Measurements from ENCODE around the gene ZSWIM5.

DNA sequence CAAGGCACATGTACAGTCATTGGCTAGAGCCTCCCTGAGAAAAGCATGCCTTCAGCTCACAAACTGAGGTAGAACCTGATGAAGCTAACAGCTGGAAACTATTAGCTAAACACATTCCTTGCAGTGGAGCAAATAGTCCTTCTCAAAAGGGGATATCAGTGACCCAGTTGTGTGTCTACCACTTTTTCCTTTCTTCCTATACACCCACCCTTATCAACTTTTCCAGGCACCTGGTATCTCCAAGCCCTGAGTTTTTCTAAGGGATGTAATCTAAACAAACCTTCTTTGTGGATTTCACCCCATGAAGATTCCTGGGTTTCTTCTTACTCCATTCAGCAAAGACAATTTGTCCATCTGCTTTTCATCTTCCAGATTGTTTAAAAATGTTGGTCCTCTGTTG lies 10.5 kb upstream of the ZSWIM5 start:
- TF ChIP-seq AFF4 (CRISPR knock-in tag; IDR thresholded peaks at IDR 0.05; ENCODE audit: borderline replicate concordance) (no peak), KAT7 (CRISPR knock-in tag; IDR thresholded peaks at IDR 0.05; ENCODE audit: borderline replicate concordance) (no peak), CREB1 (CRISPR knock-in tag; IDR thresholded peaks at IDR 0.05) (no peak), JUN (CRISPR knock-in tag; IDR thresholded peaks at IDR 0.05) (no peak), USF1 (CRISPR knock-in tag; IDR thresholded peaks at IDR 0.05) (no peak), NFYB (CRISPR knock-in tag; conservative IDR thresholded peaks at IDR 0.05; ENCODE audit: low read depth) (no peak), ZNF281 (CRISPR knock-in tag; IDR thresholded peaks at IDR 0.05) (no peak)
- TF ChIP-seq, protein P1, sequence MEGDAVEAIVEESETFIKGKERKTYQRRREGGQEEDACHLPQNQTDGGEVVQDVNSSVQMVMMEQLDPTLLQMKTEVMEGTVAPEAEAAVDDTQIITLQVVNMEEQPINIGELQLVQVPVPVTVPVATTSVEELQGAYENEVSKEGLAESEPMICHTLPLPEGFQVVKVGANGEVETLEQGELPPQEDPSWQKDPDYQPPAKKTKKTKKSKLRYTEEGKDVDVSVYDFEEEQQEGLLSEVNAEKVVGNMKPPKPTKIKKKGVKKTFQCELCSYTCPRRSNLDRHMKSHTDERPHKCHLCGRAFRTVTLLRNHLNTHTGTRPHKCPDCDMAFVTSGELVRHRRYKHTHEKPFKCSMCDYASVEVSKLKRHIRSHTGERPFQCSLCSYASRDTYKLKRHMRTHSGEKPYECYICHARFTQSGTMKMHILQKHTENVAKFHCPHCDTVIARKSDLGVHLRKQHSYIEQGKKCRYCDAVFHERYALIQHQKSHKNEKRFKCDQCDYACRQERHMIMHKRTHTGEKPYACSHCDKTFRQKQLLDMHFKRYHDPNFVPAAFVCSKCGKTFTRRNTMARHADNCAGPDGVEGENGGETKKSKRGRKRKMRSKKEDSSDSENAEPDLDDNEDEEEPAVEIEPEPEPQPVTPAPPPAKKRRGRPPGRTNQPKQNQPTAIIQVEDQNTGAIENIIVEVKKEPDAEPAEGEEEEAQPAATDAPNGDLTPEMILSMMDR (IDR thresholded peaks at IDR 0.05), result no peak
- TF ChIP-seq, protein P2, sequence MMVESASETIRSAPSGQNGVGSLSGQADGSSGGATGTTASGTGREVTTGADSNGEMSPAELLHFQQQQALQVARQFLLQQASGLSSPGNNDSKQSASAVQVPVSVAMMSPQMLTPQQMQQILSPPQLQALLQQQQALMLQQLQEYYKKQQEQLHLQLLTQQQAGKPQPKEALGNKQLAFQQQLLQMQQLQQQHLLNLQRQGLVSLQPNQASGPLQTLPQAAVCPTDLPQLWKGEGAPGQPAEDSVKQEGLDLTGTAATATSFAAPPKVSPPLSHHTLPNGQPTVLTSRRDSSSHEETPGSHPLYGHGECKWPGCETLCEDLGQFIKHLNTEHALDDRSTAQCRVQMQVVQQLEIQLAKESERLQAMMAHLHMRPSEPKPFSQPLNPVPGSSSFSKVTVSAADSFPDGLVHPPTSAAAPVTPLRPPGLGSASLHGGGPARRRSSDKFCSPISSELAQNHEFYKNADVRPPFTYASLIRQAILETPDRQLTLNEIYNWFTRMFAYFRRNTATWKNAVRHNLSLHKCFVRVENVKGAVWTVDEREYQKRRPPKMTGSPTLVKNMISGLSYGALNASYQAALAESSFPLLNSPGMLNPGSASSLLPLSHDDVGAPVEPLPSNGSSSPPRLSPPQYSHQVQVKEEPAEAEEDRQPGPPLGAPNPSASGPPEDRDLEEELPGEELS (CRISPR knock-in tag; IDR thresholded peaks at IDR 0.05), result no peak
- TF ChIP-seq, protein P3, sequence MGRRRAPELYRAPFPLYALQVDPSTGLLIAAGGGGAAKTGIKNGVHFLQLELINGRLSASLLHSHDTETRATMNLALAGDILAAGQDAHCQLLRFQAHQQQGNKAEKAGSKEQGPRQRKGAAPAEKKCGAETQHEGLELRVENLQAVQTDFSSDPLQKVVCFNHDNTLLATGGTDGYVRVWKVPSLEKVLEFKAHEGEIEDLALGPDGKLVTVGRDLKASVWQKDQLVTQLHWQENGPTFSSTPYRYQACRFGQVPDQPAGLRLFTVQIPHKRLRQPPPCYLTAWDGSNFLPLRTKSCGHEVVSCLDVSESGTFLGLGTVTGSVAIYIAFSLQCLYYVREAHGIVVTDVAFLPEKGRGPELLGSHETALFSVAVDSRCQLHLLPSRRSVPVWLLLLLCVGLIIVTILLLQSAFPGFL (CRISPR knock-in tag; IDR thresholded peaks at IDR 0.05; ENCODE audit: borderline replicate concordance), result no peak
- TF ChIP-seq, protein P4, sequence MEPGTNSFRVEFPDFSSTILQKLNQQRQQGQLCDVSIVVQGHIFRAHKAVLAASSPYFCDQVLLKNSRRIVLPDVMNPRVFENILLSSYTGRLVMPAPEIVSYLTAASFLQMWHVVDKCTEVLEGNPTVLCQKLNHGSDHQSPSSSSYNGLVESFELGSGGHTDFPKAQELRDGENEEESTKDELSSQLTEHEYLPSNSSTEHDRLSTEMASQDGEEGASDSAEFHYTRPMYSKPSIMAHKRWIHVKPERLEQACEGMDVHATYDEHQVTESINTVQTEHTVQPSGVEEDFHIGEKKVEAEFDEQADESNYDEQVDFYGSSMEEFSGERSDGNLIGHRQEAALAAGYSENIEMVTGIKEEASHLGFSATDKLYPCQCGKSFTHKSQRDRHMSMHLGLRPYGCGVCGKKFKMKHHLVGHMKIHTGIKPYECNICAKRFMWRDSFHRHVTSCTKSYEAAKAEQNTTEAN (CRISPR knock-in tag; IDR thresholded peaks at IDR 0.05), result no peak

Data from WTC11 (cell line).